K562 (cell line): ENCODE results near the gene DYNC2LI1. TPM values are rescaled to one million over a fixed set of nuclear protein-coding genes. Genes with fewer than 3 reads are reported as not detected.

Source experiments
- ATF2 ChIP-seq: sonication (generic); formaldehyde crosslinking; IDR thresholded peaks from 2 replicates; pipeline ENCODE4 v1.8.1; 2022; ENCODE audit warnings: missing genetic modification reagents
- JUND ChIP-seq, 2 experiments: IDR thresholded peaks; 2 replicates in 1 of 2; 3 replicates in 1 of 2; pipeline ENCODE4 v1.6.1; 2011; ENCODE audit warnings: borderline replicate concordance in 2 of 2, low read depth in 2 of 2, low read length in 2 of 2, improper control_type of control experiment in 1 of 2, missing biosample characterization in 1 of 2, missing genetic modification characterization in 1 of 2, missing genetic modification reagents in 1 of 2
- MAX ChIP-seq: sonication (generic); formaldehyde crosslinking; IDR thresholded peaks from 2 replicates; pipeline ENCODE4 v1.9.0; 2022; ENCODE audit warnings: mild to moderate bottlenecking, missing genetic modification reagents
- MGA ChIP-seq: fragments of 450-650 bp; IDR thresholded peaks from 2 replicates; pipeline ENCODE4 v1.6.1; 2016; ENCODE audit warnings: mild to moderate bottlenecking, moderate library complexity
- TBL1XR1 ChIP-seq, 2 experiments: IDR thresholded peaks; 2 replicates each; pipeline ENCODE4 v1.6.1; 2012; ENCODE audit warnings: improper control_type of control experiment in 2 of 2, low read length in 2 of 2, mild to moderate bottlenecking in 1 of 2
- ZNF583 ChIP-seq: fragments of 250-450 bp; sonication (Bioruptor Pico); IDR thresholded peaks from 2 replicates; pipeline ENCODE4 v1.4.0; 2020
- polyA plus RNA-seq, 8 experiments: library from polyadenylated mRNA; depleted of rRNA in 4 of 8; stranded (reverse) in 5 of 8; unstranded in 3 of 8; fragments of >200 nt; fragmentation: Nextera tagmentation in 2 of 8; fragmentation: Illumina TruSeq in 1 of 8; extraction: Ambion mirVana in 2 of 8; extraction: Trizol in 1 of 8; gene quantifications; 2 replicates each; pipeline versions ENCODE4 v1.2.1 to v1.2.3, GENCODE V29; 2011 to 2014; ENCODE audit warnings: inconsistent platforms in 1 of 8, missing spikeins in 1 of 8
- total RNA-seq, 7 experiments: library from RNA; depleted of rRNA in 6 of 7; stranded (reverse); fragments of >200 nt in 6 of 7; fragmentation: Illumina TruSeq in 2 of 7; extraction: Trizol in 2 of 7; gene quantifications; 2 replicates each; pipeline versions ENCODE4 v1.2.1 to v1.2.3, GENCODE V29; 2011 to 2021; ENCODE audit warnings: low replicate concordance in 1 of 7

The DYNC2LI1 gene
- total and polyA plus RNA-seq, 9 of the 15 experiments (the other 6 are each of a cell fraction or from before 2014, with no cell fraction given) = 12.5 to 42.2 (median 25.8) TPM

- TF ChIP-seq ZNF583 (CRISPR knock-in tag) (0 out of 2 replicates have a peak, but pooled peaks have one; percentile 17), TBL1XR1 (IDR thresholded peaks at IDR 0.05; ENCODE audit: low read length in 2 of 2) (peak in 1 of 2 experiments; percentile 73; a peak in 2 of 4 replicates), JUND (IDR thresholded peaks at IDR 0.05; ENCODE audit: borderline replicate concordance, low read depth, low read length) (peak; percentile 48; the same call in 1 of the 2 replicates), JUND (tag; IDR thresholded peaks at IDR 0.05; ENCODE audit: borderline replicate concordance, low read depth, low read length) (no peak; the same call in 2 of the 3 replicates), ATF2 (CRISPR knock-in tag) (no peak), MGA (peak; percentile 73), MAX (no peak)
These were observed at the start of gene DYNC2LI1 (continued) for GRCh38 chr2:43773876-43774613.
